ENCODE results near the gene HHAT. TPM values are rescaled to one million over a fixed set of nuclear protein-coding genes. Genes with fewer than 3 reads are reported as not detected.

Gene HHAT
- total RNA-seq, 1 donor from 2014 or later, result 14.7 TPM

DNA sequence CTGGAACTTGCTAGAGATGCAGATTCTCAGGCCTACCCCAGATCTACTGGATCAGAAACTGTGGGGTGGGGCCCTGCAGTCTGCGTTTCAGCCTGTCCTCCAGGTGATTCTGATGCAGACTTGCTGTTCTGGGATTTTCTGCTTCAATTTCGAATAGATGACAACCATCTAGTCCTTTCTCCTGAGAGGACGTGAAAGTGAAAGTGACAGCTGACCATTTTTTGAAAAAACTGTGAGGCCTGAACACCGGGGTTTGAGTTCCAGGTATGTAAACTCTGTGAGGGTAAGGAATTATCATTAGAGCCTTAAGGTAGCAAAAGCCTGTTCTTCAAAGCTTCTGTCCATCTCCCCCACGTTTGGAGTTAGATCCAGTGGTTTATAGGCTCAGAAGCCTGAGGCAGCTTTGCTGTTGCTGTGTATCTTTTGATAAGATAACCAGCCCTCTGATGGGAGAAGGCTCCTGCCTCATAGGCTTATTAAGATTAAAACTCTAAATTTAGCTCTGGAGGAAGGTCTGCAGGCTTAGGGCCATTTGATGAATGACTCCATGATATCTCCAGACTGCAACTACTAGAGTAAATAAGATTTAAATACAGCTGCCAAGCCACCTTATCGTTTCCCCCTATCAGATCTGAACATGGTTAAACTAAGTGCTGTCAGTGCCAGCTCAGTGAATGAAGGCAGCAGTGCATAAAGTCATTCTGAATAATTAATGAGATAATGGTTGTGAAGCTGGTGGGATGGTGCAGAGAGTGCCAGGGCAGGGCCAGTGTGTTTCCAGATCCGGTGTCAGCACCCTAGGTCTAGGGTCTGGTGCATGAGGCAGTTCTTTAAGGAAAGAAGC, 335.2 kb downstream of the HHAT start:
- Mint-ChIP-seq H3K27me3 (no peaks in the 10 kb centered on the region), H3K9me3 (ENCODE audit: low read depth) (peaks cover 9% of the 10 kb centered on the region), H3K27ac (no peak overlapping the region), H3K4me3 (ENCODE audit: low read depth) (no peak overlapping the region), H3K4me1 (ENCODE audit: low read depth) (peaks cover 17% of the 10 kb centered on the region), H3K36me3 (ENCODE audit: insufficient read depth) (no peaks in the 10 kb centered on the region)
- DNase-seq (ENCODE audit: low spot score, unreplicated experiment), result no peak
- TF ChIP-seq, protein P1, sequence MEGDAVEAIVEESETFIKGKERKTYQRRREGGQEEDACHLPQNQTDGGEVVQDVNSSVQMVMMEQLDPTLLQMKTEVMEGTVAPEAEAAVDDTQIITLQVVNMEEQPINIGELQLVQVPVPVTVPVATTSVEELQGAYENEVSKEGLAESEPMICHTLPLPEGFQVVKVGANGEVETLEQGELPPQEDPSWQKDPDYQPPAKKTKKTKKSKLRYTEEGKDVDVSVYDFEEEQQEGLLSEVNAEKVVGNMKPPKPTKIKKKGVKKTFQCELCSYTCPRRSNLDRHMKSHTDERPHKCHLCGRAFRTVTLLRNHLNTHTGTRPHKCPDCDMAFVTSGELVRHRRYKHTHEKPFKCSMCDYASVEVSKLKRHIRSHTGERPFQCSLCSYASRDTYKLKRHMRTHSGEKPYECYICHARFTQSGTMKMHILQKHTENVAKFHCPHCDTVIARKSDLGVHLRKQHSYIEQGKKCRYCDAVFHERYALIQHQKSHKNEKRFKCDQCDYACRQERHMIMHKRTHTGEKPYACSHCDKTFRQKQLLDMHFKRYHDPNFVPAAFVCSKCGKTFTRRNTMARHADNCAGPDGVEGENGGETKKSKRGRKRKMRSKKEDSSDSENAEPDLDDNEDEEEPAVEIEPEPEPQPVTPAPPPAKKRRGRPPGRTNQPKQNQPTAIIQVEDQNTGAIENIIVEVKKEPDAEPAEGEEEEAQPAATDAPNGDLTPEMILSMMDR (IDR thresholded peaks at IDR 0.05; ENCODE audit: unreplicated experiment), result no peak

- Mint-ChIP-seq H3K9me3 (ENCODE audit: low read depth) (peaks cover 3% of the 10 kb centered on the region), H3K27me3 (no peaks in the 10 kb centered on the region), H3K36me3 (ENCODE audit: insufficient read depth) (no peaks in the 10 kb centered on the region), H3K4me3 (ENCODE audit: low read depth) (no peak overlapping the region), H3K27ac (no peak overlapping the region), H3K4me1 (ENCODE audit: low read depth) (no peaks in the 10 kb centered on the region)
- TF ChIP-seq, protein P1 (IDR thresholded peaks at IDR 0.05; ENCODE audit: unreplicated experiment), result no peak
- DNase-seq (ENCODE audit: low spot score, unreplicated experiment), result no peak
Observed at GRCh38 chr1:210669951-210670350, 341.2 kb downstream of the HHAT start.

GRCh38 chr1:210674151-210674550, 345.4 kb downstream of the HHAT start:
- no peaks in the 10 kb centered on the region for H3K36me3 Mint-ChIP-seq (ENCODE audit: insufficient read depth)
- H3K4me3 Mint-ChIP-seq (ENCODE audit: low read depth), result no peak overlapping the region
- DNase-seq (ENCODE audit: low spot score, unreplicated experiment), result no peak
- no peak overlapping the region for H3K27ac Mint-ChIP-seq
- H3K9me3 Mint-ChIP-seq (ENCODE audit: low read depth), result no peaks in the 10 kb centered on the region
- TF ChIP-seq, protein P1 (IDR thresholded peaks at IDR 0.05; ENCODE audit: unreplicated experiment), result no peak
- H3K27me3 Mint-ChIP-seq, result no peaks in the 10 kb centered on the region
- H3K4me1 Mint-ChIP-seq (ENCODE audit: low read depth), result no peaks in the 10 kb centered on the region

DNA sequence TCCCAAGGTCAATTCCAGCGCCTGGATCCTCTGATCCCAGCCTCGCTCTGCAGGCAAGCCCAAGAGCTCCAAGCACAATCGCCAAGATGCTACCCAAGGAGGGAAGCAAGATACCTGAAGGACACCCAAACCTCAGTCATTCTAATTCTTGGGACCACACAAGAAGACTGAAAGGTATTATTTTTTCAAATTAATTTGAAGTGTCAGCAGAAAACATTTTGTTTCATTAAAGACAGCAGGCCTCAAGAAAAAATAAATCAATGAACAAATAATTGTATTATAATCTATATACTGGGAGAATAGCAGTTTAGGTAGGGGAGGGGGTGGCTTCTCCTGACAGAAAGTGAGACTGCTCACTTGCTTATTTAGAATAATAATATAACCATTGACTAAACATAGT, 347.8 kb downstream of the HHAT start:
- no peaks in the 10 kb centered on the region for H3K36me3 Mint-ChIP-seq (ENCODE audit: insufficient read depth)

DNA sequence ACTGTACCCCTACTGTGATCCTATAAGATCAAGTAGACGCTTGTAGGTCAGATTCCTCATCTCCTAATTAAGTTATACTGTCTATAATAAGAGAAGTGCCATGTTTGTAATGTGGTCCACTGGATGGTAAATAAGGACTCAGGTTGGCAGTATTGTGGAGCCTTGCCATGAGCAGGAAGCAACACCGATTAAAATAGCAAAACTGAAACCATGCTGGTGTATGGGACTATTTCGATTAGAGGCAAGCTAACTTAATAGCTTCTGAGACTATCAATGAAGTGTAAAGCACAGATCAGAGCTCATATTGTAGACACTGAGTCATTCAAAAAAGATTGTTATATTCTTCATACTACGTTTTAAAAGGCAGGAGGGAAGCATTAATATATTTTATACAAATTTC, 348.8 kb downstream of the HHAT start:
- TF ChIP-seq, protein P1 (IDR thresholded peaks at IDR 0.05; ENCODE audit: unreplicated experiment), result no peak
- Mint-ChIP-seq H3K4me1 (ENCODE audit: low read depth) (no peaks in the 10 kb centered on the region), H3K27ac (no peak overlapping the region), H3K36me3 (ENCODE audit: insufficient read depth) (no peaks in the 10 kb centered on the region), H3K4me3 (ENCODE audit: low read depth) (no peak overlapping the region), H3K9me3 (ENCODE audit: low read depth) (no peaks in the 10 kb centered on the region), H3K27me3 (no peaks in the 10 kb centered on the region)
- DNase-seq (ENCODE audit: low spot score, unreplicated experiment), result no peak

More for the DNA sequence above, 347.8 kb downstream of the HHAT start:
- H3K4me3 Mint-ChIP-seq (ENCODE audit: low read depth), result no peak overlapping the region
- TF ChIP-seq, protein P1 (IDR thresholded peaks at IDR 0.05; ENCODE audit: unreplicated experiment), result no peak
- H3K27me3 Mint-ChIP-seq, result no peaks in the 10 kb centered on the region
- H3K4me1 Mint-ChIP-seq (ENCODE audit: low read depth), result no peaks in the 10 kb centered on the region
- H3K27ac Mint-ChIP-seq, result no peak overlapping the region
- no peaks in the 10 kb centered on the region for H3K9me3 Mint-ChIP-seq (ENCODE audit: low read depth)
- no peak for DNase-seq (ENCODE audit: low spot score, unreplicated experiment)
